VCaP (cell line): ENCODE data around the gene SARDH.
"Not testable (repeated sequence)": the region's sequence is repeated elsewhere in the genome, so short reads cannot be mapped to it uniquely, and the experiment has no call there.

Experiments
- H3K27ac ChIP-seq: fragments of 450-650 bp; 2 replicates; pipeline ENCODE4 v1.5.1; 2017
- CTCF ChIP-seq: fragments of 450-650 bp; conservative IDR thresholded peaks from 2 replicates; pipeline ENCODE4 v1.5.1; 2017; ENCODE audit warnings: mild to moderate bottlenecking, moderate library complexity

Gene SARDH

GRCh38 chr9:133677126-133678010, 60.8 kb downstream of the SARDH start:
- TF ChIP-seq CTCF, result no peak
- H3K27ac ChIP-seq, result no peak overlapping the region

GRCh38 chr9:133676450-133676849, 61.7 kb downstream of the SARDH start:
- no peak for TF ChIP-seq CTCF
- H3K27ac ChIP-seq, result no peak overlapping the region

GRCh38 chr9:133675796-133676195, 62.4 kb downstream of the SARDH start:
- not testable (repeated sequence) for H3K27ac ChIP-seq

GRCh38 chr9:133674091-133674490, 64.1 kb downstream of the SARDH start:
- no peak overlapping the region for H3K27ac ChIP-seq

GRCh38 chr9:133673258-133673655, 64.9 kb downstream of the SARDH start:
- no peak overlapping the region for H3K27ac ChIP-seq
- no peak for TF ChIP-seq CTCF

More at GRCh38 chr9:133674091-133674490, 64.1 kb downstream of the SARDH start:
- no peak for TF ChIP-seq CTCF

- no peak for TF ChIP-seq CTCF
- no peak overlapping the region for H3K27ac ChIP-seq
Observed at GRCh38 chr9:133672503-133673257, 65.5 kb downstream of the SARDH start.

- H3K27ac ChIP-seq, result no peak overlapping the region
- no peak for TF ChIP-seq CTCF
Observed at GRCh38 chr9:133671371-133671770, 66.8 kb downstream of the SARDH start.

- TF ChIP-seq CTCF, result no peak
- no peak overlapping the region for H3K27ac ChIP-seq
Observed at GRCh38 chr9:133670466-133670865, 67.7 kb downstream of the SARDH start.
